LNCaP clone FGC (cell line): ENCODE results near the gene PKP4.

Experiments
- DNase-seq: peaks from one replicate; pipeline ENCODE4 v3.0.0-alpha.2; 2011; ENCODE audit warnings: low read depth
- H3K4me3 ChIP-seq: 2 replicates; pipeline ENCODE4 v1.5.1; 2011; ENCODE audit warnings: mild to moderate bottlenecking, low read depth, low read length, control low read depth
- CTCF ChIP-seq: IDR thresholded peaks from 2 replicates; pipeline ENCODE4 v1.5.1; 2012; ENCODE audit warnings: mild to moderate bottlenecking; ENCODE audit not compliant: control insufficient read depth, insufficient read depth; ENCODE audit errors: extremely low read depth

Gene PKP4

DNA sequence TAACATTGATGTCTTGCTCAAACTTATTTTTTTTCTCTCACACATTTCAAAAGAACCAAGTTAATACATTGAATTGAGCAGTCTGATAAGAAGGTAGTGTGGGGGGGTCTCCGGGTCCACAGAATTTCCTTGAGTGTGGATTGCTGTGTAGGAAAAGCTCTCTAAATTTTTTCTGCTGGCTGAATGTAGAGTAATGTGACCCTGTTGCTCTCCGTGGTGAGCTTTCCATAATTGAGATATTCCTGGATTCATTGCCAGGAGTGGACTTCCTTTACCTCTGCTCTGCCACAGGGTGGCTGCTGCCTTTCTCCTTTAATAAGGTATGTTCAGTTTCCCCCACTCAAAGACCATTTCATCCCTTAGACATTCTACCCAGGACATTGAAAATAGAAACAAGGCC is 50.9 kb downstream of the PKP4 start:
- H3K4me3 ChIP-seq = no peak overlapping the region
- no peak for TF ChIP-seq CTCF
- DNase-seq = no peak

GRCh38 chr2:158509928-158510797 is 53.4 kb downstream of the PKP4 start:
- TF ChIP-seq CTCF = no peak
- no peak for DNase-seq
- no peak overlapping the region for H3K4me3 ChIP-seq

- no peak for TF ChIP-seq CTCF
- DNase-seq = no peak
- H3K4me3 ChIP-seq = no peak overlapping the region
Measured at GRCh38 chr2:158510887-158511286, 54.1 kb downstream of the PKP4 start.

GRCh38 chr2:158511706-158512105 is 55.0 kb downstream of the PKP4 start:
- H3K4me3 ChIP-seq = no peak overlapping the region
- TF ChIP-seq CTCF = no peak

GRCh38 chr2:158512323-158512722 is 55.6 kb downstream of the PKP4 start:
- TF ChIP-seq CTCF = no peak
- no peak overlapping the region for H3K4me3 ChIP-seq
- no peak for DNase-seq

More at GRCh38 chr2:158511706-158512105, 55.0 kb downstream of the PKP4 start:
- DNase-seq = no peak

DNA sequence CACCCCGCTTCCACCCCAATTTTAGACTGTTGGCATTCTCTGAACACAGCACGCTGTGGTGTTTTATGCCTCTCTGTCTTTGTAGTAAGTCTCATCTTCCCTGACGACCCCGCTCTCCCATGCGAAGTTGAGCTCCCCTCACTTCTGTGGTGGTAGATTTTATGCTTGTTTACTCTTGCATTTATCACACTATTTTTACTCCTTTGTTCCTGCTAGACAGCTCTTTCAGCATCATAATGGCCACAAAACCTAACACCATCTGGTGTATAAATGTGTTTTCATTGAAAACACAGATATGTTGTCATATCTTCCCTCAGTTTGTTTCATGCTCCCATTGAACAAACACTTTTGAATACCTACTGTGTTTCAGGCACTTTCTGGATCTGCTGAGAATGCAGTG is 57.1 kb downstream of the PKP4 start:
- H3K4me3 ChIP-seq = no peak overlapping the region
- no peak for TF ChIP-seq CTCF
- DNase-seq = no peak

DNA sequence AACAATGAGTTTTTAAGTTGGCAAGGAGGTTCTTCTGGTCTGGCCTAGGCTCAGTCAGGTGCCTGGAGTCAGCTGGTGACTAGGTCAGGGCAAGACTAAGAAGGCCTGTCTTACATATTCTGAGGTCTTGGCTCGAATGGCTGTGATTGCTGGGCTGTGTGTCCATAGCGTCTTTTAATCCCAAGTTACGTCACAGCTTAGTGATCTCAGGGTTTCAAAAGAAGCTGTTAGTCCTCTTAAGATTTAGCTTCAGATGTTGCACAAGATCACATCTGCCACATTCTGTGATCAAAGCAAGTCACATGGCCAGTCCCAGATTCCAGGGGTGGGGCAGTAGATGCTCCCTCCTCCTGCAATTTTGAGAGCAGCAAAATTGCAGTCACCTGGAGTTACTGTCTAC is 61.3 kb downstream of the PKP4 start:
- no peak for TF ChIP-seq CTCF
- DNase-seq = no peak
- H3K4me3 ChIP-seq = no peak overlapping the region
